Fibroblast of lung (primary cell): ENCODE measurements around the gene IL23R. TPM values are rescaled to one million over a fixed set of nuclear protein-coding genes. Genes with fewer than 3 reads are reported as not detected.

Experiments used
- DNase-seq, 2 donors: peaks; one replicate each; pipeline versions ENCODE4 v3.0.0 to v3.0.0-alpha.2; 2010; ENCODE audit warnings: low read depth in 2 of 2
- H2AFZ ChIP-seq: 2 replicates; pipeline ENCODE4 v1.5.1; 2012; ENCODE audit warnings: low read length, control low read depth, inconsistent platforms
- H3K27ac ChIP-seq: 2 replicates; pipeline ENCODE4 v1.5.1; 2011; ENCODE audit warnings: low read length, control low read depth; ENCODE audit not compliant: insufficient read depth
- H3K27me3 ChIP-seq: 2 replicates; pipeline ENCODE4 v1.5.1; 2011; ENCODE audit warnings: mild to moderate bottlenecking, low read length; ENCODE audit not compliant: control insufficient read depth, insufficient read depth
- H3K36me3 ChIP-seq: 2 replicates; pipeline ENCODE4 v1.5.1; 2011; ENCODE audit warnings: low read length; ENCODE audit not compliant: control insufficient read depth, insufficient read depth
- H3K4me1 ChIP-seq: 2 replicates; pipeline ENCODE4 v1.5.1; 2011; ENCODE audit warnings: low read length; ENCODE audit not compliant: control insufficient read depth, insufficient read depth; ENCODE audit errors: extremely low read depth
- H3K4me2 ChIP-seq: 2 replicates; pipeline ENCODE4 v1.5.1; 2011; ENCODE audit warnings: low read length, control low read depth; ENCODE audit not compliant: insufficient read depth; ENCODE audit errors: extremely low read depth
- H3K4me3 ChIP-seq, 4 experiments: fragments of 200-600 bp in 1 of 4; sonication (generic) in 1 of 4; replicated peaks in 1 of 4; 2 replicates each; pipeline ENCODE4 v1.5.1; 2011 to 2016; ENCODE audit warnings: low read length in 4 of 4, low read depth in 3 of 4, mild to moderate bottlenecking in 3 of 4, control low read depth in 2 of 4, inconsistent platforms in 1 of 4, mixed read lengths in 1 of 4; ENCODE audit not compliant: insufficient read depth in 1 of 4; ENCODE audit errors: control extremely low read depth in 1 of 4
- H3K79me2 ChIP-seq: 2 replicates; pipeline ENCODE4 v1.5.1; 2012; ENCODE audit warnings: mild to moderate bottlenecking, low read length, inconsistent platforms; ENCODE audit not compliant: control insufficient read depth, insufficient read depth
- H3K9ac ChIP-seq: 2 replicates; pipeline ENCODE4 v1.5.1; 2011; ENCODE audit warnings: mild to moderate bottlenecking, low read length, control low read depth; ENCODE audit not compliant: insufficient read depth
- H3K9me3 ChIP-seq: 2 replicates; pipeline ENCODE4 v1.5.1; 2012; ENCODE audit warnings: low read depth, low read length; ENCODE audit not compliant: control insufficient read depth, insufficient read depth
- H4K20me1 ChIP-seq: 2 replicates; pipeline ENCODE4 v1.5.1; 2011; ENCODE audit warnings: low read length; ENCODE audit not compliant: control insufficient read depth, insufficient read depth; ENCODE audit errors: extremely low read depth
- CTCF ChIP-seq, 2 donors: IDR thresholded peaks in 1 of 2; conservative IDR thresholded peaks in 1 of 2; 1 replicate in 1 of 2; 2 replicates in 1 of 2; pipeline ENCODE4 v1.5.1; 2011 to 2012; ENCODE audit warnings: low read length in 2 of 2, control low read depth in 1 of 2, inconsistent platforms in 1 of 2, low read depth in 1 of 2, mild to moderate bottlenecking in 1 of 2
- EZH2 ChIP-seq: IDR thresholded peaks from 2 replicates; pipeline ENCODE4 v1.5.1; 2012; ENCODE audit warnings: low read length, control low read depth, mild to moderate bottlenecking; ENCODE audit errors: missing control alignments
- polyA plus RNA-seq, 2 donors: library from polyadenylated mRNA; depleted of rRNA in 1 of 2; stranded (reverse) in 1 of 2; unstranded in 1 of 2; fragments of >200 nt; gene quantifications; 2 replicates each; pipeline ENCODE4 v1.2.1, GENCODE V29; 2011 to 2012; ENCODE audit warnings: missing spikeins in 1 of 2
- total RNA-seq: library from RNA; depleted of rRNA; stranded (reverse); fragments of >200 nt; gene quantifications from 2 replicates; pipeline ENCODE4 v1.2.1, GENCODE V29; 2014

The IL23R gene
- total and polyA plus RNA-seq, 2 donors (not counting 1 experiment from before 2014, with no cell fraction given) = not detected

- H3K36me3 ChIP-seq = no peaks in the 10 kb centered on the region
- no peak overlapping the region for H3K4me3 ChIP-seq
- no peak overlapping the region for H2AFZ ChIP-seq
- DNase-seq = no peak
- H3K4me2 ChIP-seq = no peak overlapping the region
- H3K9ac ChIP-seq = no peak overlapping the region
- H3K9me3 ChIP-seq = no peaks in the 10 kb centered on the region
- no peak overlapping the region for H3K27ac ChIP-seq
- H3K79me2 ChIP-seq = no peaks in the 10 kb centered on the region
- H4K20me1 ChIP-seq = no peaks in the 10 kb centered on the region
- no peaks in the 10 kb centered on the region for H3K4me1 ChIP-seq
- no peaks in the 10 kb centered on the region for H3K27me3 ChIP-seq
- TF ChIP-seq CTCF (conservative IDR thresholded peaks at IDR 0.05 in 1 of 2, IDR thresholded peaks at IDR 0.05 in 1 of 2; ENCODE audit: low read depth in 1 of 2, low read length in 2 of 2) (no peak), EZH2 (no peak)
Measured at GRCh38 chr1:67184838-67185421, 18.7 kb downstream of the IL23R start.

GRCh38 chr1:67188137-67188536 is 21.9 kb downstream of the IL23R start:
- no peak for TF ChIP-seq EZH2
- no peak for TF ChIP-seq CTCF (conservative IDR thresholded peaks at IDR 0.05 in 1 of 2, IDR thresholded peaks at IDR 0.05 in 1 of 2; ENCODE audit: low read depth in 1 of 2, low read length in 2 of 2)
- no peak overlapping the region for H2AFZ ChIP-seq
- no peaks in the 10 kb centered on the region for H3K79me2 ChIP-seq
- no peak overlapping the region for H3K27ac ChIP-seq
- no peak overlapping the region for H3K4me3 ChIP-seq
- H3K36me3 ChIP-seq = no peaks in the 10 kb centered on the region
- H3K4me2 ChIP-seq = no peak overlapping the region
- H3K27me3 ChIP-seq = no peaks in the 10 kb centered on the region
- H3K4me1 ChIP-seq = no peaks in the 10 kb centered on the region
- H3K9ac ChIP-seq = no peak overlapping the region
- no peak for DNase-seq
- no peaks in the 10 kb centered on the region for H4K20me1 ChIP-seq
- H3K9me3 ChIP-seq = no peaks in the 10 kb centered on the region

- H3K79me2 ChIP-seq = no peaks in the 10 kb centered on the region
Measured at GRCh38 chr1:67189953-67190352, 23.7 kb downstream of the IL23R start.

More at GRCh38 chr1:67189953-67190352, 23.7 kb downstream of the IL23R start:
- Histone ChIP-seq H3K4me2 (no peak overlapping the region), H3K27me3 (no peaks in the 10 kb centered on the region), H4K20me1 (no peaks in the 10 kb centered on the region), H3K9ac (no peak overlapping the region), H3K36me3 (no peaks in the 10 kb centered on the region), H3K4me1 (no peaks in the 10 kb centered on the region), H3K4me3 (no peak overlapping the region), H2AFZ (no peak overlapping the region), H3K9me3 (no peaks in the 10 kb centered on the region), H3K27ac (no peak overlapping the region)
- TF ChIP-seq CTCF (conservative IDR thresholded peaks at IDR 0.05 in 1 of 2, IDR thresholded peaks at IDR 0.05 in 1 of 2; ENCODE audit: low read depth in 1 of 2, low read length in 2 of 2) (no peak), EZH2 (no peak)
- no peak for DNase-seq
